ENCODE results near the gene CDK6. TPM values are rescaled to one million over a fixed set of nuclear protein-coding genes. Genes with fewer than 3 reads are reported as not detected.

Gene CDK6
- total and polyA plus RNA-seq, 10 of the 15 experiments (the other 5 are each of a cell fraction or from before 2014, with no cell fraction given), result 8.0 to 118 (median 45.8) TPM

- FAIRE-seq (no peak), DNase-seq (ENCODE audit: low read depth, low spot score) (no peak), ATAC-seq (no peak; the same call in 2 of the 3 replicates)
- H3K4me1 ChIP-seq (ENCODE audit: control insufficient read depth, insufficient read depth, low read length), result peaks cover 22% of the 10 kb centered on the region
- peaks cover 2 to 4% of the 10 kb centered on the region in 2 experiments; a peak in 2 of 4 replicates for H3K36me3 ChIP-seq (ENCODE audit: control insufficient read depth in 2 of 2, insufficient read depth in 2 of 2, low read length in 1 of 2)
- ChIA-PET POLR2A (interaction anchor here (2.4 kb wide), 1 partner anchor 11 kb away, joined by 9 read pairs; no protein-coding TSS in a partner anchor), SMC1A (ENCODE audit: uncharacterized antibody, unreplicated experiment) (interaction anchor here (1.0 to 2.8 kb wide), 10 partner anchors 10 to 72 kb away, joined by 3 to 34 read pairs (median 4); no protein-coding TSS in a partner anchor), CTCF (interaction anchor here (0.7 to 3.4 kb wide), 3 partner anchors 11 to 257 kb away, joined by 3 to 14 read pairs (median 13); no protein-coding TSS in a partner anchor), RAD21 (ENCODE audit: unreplicated experiment) (interaction anchor here (0.9 to 1.5 kb wide), 2 partner anchors 11 to 19 kb away, joined by 3 to 5 read pairs; no protein-coding TSS in a partner anchor)
- no peak overlapping the region for H3K9ac ChIP-seq (ENCODE audit: control insufficient read depth, insufficient read depth, low read length)
- peaks cover 19% of the 10 kb centered on the region for H3K9me3 ChIP-seq (replicated peaks; ENCODE audit: control insufficient read depth, insufficient read depth, low read length)
- intact Hi-C loops (cut with micrococcal nuclease; ENCODE audit: unreplicated experiment) (no loop called here), in situ Hi-C loops (cut with MboI) (no loop called here)
- no TSS peak for BruUV-seq (replicated peaks)
- 99% methylated on average over 4 of the region's 4 CpGs for WGBS (ENCODE audit: insufficient coverage, insufficient replicate concordance, low lambda C conversion rate, missing lambda C conversion rate)
- no peaks in the 10 kb centered on the region for H3K27me3 ChIP-seq (replicated peaks in 1 of 2; ENCODE audit: control insufficient read depth in 2 of 2, insufficient read depth in 2 of 2, low read length in 1 of 2)
- H2AFZ ChIP-seq (ENCODE audit: control insufficient read depth, low read depth, low read length), result no peak overlapping the region
- no peaks in the 10 kb centered on the region for H4K20me1 ChIP-seq (ENCODE audit: control insufficient read depth, insufficient read depth)
- no peak overlapping the region for H3K4me2 ChIP-seq (ENCODE audit: control insufficient read depth, insufficient read depth)
- no peak overlapping the region for H3K27ac ChIP-seq (ENCODE audit: control insufficient read depth, insufficient read depth)
- peaks cover 72% of the 10 kb centered on the region for H3K79me2 ChIP-seq (ENCODE audit: control insufficient read depth, insufficient read depth, low read length)
- no peak overlapping the region for H3K4me3 ChIP-seq
- TF ChIP-seq CREB1 (IDR thresholded peaks at IDR 0.05; ENCODE audit: low read depth), result no peak
- TF ChIP-seq, protein P1, sequence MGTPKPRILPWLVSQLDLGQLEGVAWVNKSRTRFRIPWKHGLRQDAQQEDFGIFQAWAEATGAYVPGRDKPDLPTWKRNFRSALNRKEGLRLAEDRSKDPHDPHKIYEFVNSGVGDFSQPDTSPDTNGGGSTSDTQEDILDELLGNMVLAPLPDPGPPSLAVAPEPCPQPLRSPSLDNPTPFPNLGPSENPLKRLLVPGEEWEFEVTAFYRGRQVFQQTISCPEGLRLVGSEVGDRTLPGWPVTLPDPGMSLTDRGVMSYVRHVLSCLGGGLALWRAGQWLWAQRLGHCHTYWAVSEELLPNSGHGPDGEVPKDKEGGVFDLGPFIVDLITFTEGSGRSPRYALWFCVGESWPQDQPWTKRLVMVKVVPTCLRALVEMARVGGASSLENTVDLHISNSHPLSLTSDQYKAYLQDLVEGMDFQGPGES (IDR thresholded peaks at IDR 0.05), result no peak
- no peak for TF ChIP-seq CHD2 (IDR thresholded peaks at IDR 0.05; ENCODE audit: borderline replicate concordance, low read depth, low read length)
- TF ChIP-seq, protein P2, sequence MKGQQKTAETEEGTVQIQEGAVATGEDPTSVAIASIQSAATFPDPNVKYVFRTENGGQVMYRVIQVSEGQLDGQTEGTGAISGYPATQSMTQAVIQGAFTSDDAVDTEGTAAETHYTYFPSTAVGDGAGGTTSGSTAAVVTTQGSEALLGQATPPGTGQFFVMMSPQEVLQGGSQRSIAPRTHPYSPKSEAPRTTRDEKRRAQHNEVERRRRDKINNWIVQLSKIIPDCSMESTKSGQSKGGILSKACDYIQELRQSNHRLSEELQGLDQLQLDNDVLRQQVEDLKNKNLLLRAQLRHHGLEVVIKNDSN (IDR thresholded peaks at IDR 0.05; ENCODE audit: borderline replicate concordance, extremely low read length, insufficient read depth, low read depth, low read length), result no peak
- no peak for TF ChIP-seq PKNOX1 (IDR thresholded peaks at IDR 0.05)
- no peak for TF ChIP-seq NFIC (IDR thresholded peaks at IDR 0.05; ENCODE audit: low read depth, low read length)
- no peak for TF ChIP-seq POLR2A (IDR thresholded peaks at IDR 0.05; ENCODE audit: low read depth, low read length)
- TF ChIP-seq ZNF687 (IDR thresholded peaks at IDR 0.05), result no peak
- TF ChIP-seq BHLHE40 (IDR thresholded peaks at IDR 0.05; ENCODE audit: borderline replicate concordance in 1 of 2, low read depth in 2 of 2, low read length in 1 of 2), result no peak
- TF ChIP-seq, protein P3, sequence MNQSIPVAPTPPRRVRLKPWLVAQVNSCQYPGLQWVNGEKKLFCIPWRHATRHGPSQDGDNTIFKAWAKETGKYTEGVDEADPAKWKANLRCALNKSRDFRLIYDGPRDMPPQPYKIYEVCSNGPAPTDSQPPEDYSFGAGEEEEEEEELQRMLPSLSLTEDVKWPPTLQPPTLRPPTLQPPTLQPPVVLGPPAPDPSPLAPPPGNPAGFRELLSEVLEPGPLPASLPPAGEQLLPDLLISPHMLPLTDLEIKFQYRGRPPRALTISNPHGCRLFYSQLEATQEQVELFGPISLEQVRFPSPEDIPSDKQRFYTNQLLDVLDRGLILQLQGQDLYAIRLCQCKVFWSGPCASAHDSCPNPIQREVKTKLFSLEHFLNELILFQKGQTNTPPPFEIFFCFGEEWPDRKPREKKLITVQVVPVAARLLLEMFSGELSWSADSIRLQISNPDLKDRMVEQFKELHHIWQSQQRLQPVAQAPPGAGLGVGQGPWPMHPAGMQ (IDR thresholded peaks at IDR 0.05; ENCODE audit: borderline replicate concordance), result no peak
- TF ChIP-seq ATF7 (IDR thresholded peaks at IDR 0.05; ENCODE audit: low read depth), result no peak
- no peak for TF ChIP-seq GABPA (IDR thresholded peaks at IDR 0.05; ENCODE audit: low read depth)
- TF ChIP-seq ASH2L (IDR thresholded peaks at IDR 0.05; ENCODE audit: borderline replicate concordance, low read depth), result no peak
- no peak for TF ChIP-seq NR2F1 (conservative IDR thresholded peaks at IDR 0.05)
Observed at GRCh38 chr7:92794391-92794790, 42.0 kb downstream of the CDK6 start.

Data from GM12878 (cell line).